ENCODE results near the gene TRIM2. TPM values are rescaled to one million over a fixed set of nuclear protein-coding genes. Genes with fewer than 3 reads are reported as not detected.

The TRIM2 gene
- total RNA-seq, 2 donors from 2014 or later: 31.3 to 42.0 TPM

- TF ChIP-seq CTCF (IDR thresholded peaks at IDR 0.05): no peak
- TF ChIP-seq POLR2A (IDR thresholded peaks at IDR 0.05): no peak
- Histone ChIP-seq H3K27ac (no peak overlapping the region), H3K36me3 (replicated peaks in 1 of 2; ENCODE audit: insufficient read depth in 1 of 2, low read depth in 2 of 2) (no peaks in the 10 kb centered on the region), H3K4me1 (no peaks in the 10 kb centered on the region), H3K27me3 (no peaks in the 10 kb centered on the region), H3K9me3 (no peaks in the 10 kb centered on the region), H3K4me3 (no peak overlapping the region)
- intact Hi-C loops (cut with DNase I): no loop called here
- no peak for DNase-seq
- no peak for ATAC-seq
- WGBS, 2 donors: 67 to 73% methylated on average over 5 of the region's 5 CpGs
Measured at GRCh38 chr4:153257991-153258390, 53.7 kb downstream of the TRIM2 start.

- ATAC-seq: no peak
- H3K27me3 ChIP-seq: no peaks in the 10 kb centered on the region
- no peaks in the 10 kb centered on the region for H3K36me3 ChIP-seq (replicated peaks in 1 of 2; ENCODE audit: insufficient read depth in 1 of 2, low read depth in 2 of 2)
- 75 to 78% methylated on average over 4 of the region's 4 CpGs for WGBS, 2 donors
- H3K27ac ChIP-seq: no peak overlapping the region
- no peaks in the 10 kb centered on the region for H3K9me3 ChIP-seq
- no peak overlapping the region for H3K4me3 ChIP-seq
- intact Hi-C loops (cut with DNase I): no loop called here
- TF ChIP-seq POLR2A (IDR thresholded peaks at IDR 0.05) (no peak), CTCF (IDR thresholded peaks at IDR 0.05) (no peak)
- no peaks in the 10 kb centered on the region for H3K4me1 ChIP-seq
- DNase-seq: no peak
Measured at GRCh38 chr4:153258750-153259149, 54.5 kb downstream of the TRIM2 start.

- H3K4me1 ChIP-seq: no peaks in the 10 kb centered on the region
- H3K9me3 ChIP-seq: no peaks in the 10 kb centered on the region
- no peak for ATAC-seq
- DNase-seq: no peak
- no peak overlapping the region for H3K4me3 ChIP-seq
- H3K27ac ChIP-seq: no peak overlapping the region
- H3K27me3 ChIP-seq: no peaks in the 10 kb centered on the region
- TF ChIP-seq CTCF (IDR thresholded peaks at IDR 0.05) (no peak), POLR2A (IDR thresholded peaks at IDR 0.05) (no peak)
- intact Hi-C loops (cut with DNase I): no loop called here
- 74 to 77% methylated on average over 4 of the region's 4 CpGs for WGBS, 2 donors
- no peaks in the 10 kb centered on the region for H3K36me3 ChIP-seq (replicated peaks in 1 of 2; ENCODE audit: insufficient read depth in 1 of 2, low read depth in 2 of 2)
Measured at GRCh38 chr4:153259661-153260060, 55.4 kb downstream of the TRIM2 start.

DNA sequence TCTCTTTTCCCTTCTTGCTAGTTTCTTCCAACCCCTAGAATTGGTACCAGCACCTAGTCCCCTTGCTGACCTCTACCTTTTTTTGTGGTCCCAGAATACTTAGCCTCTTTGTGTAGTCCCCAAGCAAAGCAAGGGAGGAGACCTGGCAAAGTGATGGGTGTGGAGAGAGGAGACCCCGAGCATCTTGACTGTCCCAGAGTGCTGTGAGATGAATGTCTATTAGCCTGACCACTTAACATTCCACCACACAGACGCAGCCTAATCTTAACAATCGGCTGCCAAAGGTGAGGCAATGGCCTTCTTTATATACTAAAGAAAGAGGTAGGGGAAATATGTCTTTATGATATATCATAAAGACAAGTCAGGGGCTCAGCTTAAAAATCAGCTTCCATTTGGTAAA lies 55.9 kb downstream of the TRIM2 start:
- no peak overlapping the region for H3K27ac ChIP-seq
- H3K4me1 ChIP-seq: no peaks in the 10 kb centered on the region
- TF ChIP-seq POLR2A (IDR thresholded peaks at IDR 0.05): no peak
- no peak for TF ChIP-seq CTCF (IDR thresholded peaks at IDR 0.05)
- intact Hi-C loops (cut with DNase I): no loop called here
- H3K27me3 ChIP-seq: no peaks in the 10 kb centered on the region
- H3K36me3 ChIP-seq (replicated peaks in 1 of 2; ENCODE audit: insufficient read depth in 1 of 2, low read depth in 2 of 2): no peaks in the 10 kb centered on the region
- no peak for DNase-seq
- H3K9me3 ChIP-seq: no peaks in the 10 kb centered on the region
- no peak for ATAC-seq
- no peak overlapping the region for H3K4me3 ChIP-seq
- 71 to 82% methylated on average over 3 of the region's 3 CpGs for WGBS, 2 donors

DNA sequence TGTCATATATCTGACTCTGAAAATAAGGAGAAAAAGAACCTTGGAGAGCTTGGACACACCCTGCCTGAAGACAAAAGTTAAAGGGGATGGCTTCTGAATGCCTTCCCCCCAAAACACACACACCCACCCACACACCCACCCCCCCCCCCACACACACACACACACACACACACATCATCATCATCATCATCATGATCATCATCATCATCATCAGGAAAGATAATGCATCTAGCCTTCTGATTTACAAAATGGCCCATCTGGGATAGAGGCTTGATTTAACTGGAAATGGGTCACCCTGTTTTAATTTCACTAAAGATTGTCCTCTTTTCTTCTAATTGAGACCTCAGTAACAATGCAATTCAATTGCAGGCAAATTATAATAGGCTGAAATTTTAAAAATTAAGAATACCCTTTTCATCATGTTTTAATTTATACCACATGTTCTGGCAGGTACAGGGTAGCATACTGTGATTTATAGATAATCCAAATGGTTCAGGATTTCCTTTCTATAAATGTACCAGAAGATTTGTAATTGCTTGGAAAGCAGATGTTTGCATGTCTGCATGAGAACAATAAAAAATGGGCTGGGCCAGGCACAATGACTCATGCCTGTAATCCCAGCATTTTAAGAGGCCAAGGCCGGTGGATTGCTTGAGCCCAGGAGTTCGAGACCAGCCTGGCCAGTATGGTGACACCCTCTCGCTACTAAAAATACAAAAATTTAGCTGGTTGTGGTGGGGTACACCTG lies 56.5 kb downstream of the TRIM2 start:
- intact Hi-C loops (cut with DNase I): no loop called here
- DNase-seq (no peak), ATAC-seq (no peak)
- TF ChIP-seq CTCF (IDR thresholded peaks at IDR 0.05): no peak
- no peak for TF ChIP-seq POLR2A (IDR thresholded peaks at IDR 0.05)
- no peaks in the 10 kb centered on the region for H3K9me3 ChIP-seq
- H3K27me3 ChIP-seq: no peaks in the 10 kb centered on the region
- H3K4me3 ChIP-seq: no peak overlapping the region
- 92 to 94% methylated on average over 3 of the region's 3 CpGs for WGBS, 2 donors
- H3K27ac ChIP-seq: no peak overlapping the region
- no peaks in the 10 kb centered on the region for H3K36me3 ChIP-seq (replicated peaks in 1 of 2; ENCODE audit: insufficient read depth in 1 of 2, low read depth in 2 of 2)
- no peaks in the 10 kb centered on the region for H3K4me1 ChIP-seq

All from body of pancreas (tissue), 4 donors.